Kidney (tissue), 14 donors: ENCODE data around the gene RAP1A. TPM values are rescaled to one million over a fixed set of nuclear protein-coding genes. Genes with fewer than 3 reads are reported as not detected.

ENCODE experiments used
- DNase-seq, 5 donors: peaks; one replicate each; pipeline ENCODE4 v3.0.0-alpha.2; 2013 to 2020
- FAIRE-seq: peaks from 2 replicates; lab custom pipeline; 2012; peaks lifted over from hg19 to GRCh38; lab: Jason Lieb, UNC
- H3K27ac ChIP-seq, 2 donors: one replicate each; pipeline ENCODE4 v1.7.0; 2013; ENCODE audit warnings: low read depth in 2 of 2, low read length in 2 of 2, inconsistent platforms in 1 of 2
- H3K27me3 ChIP-seq: one replicate; pipeline ENCODE4 v1.7.1; 2013; ENCODE audit warnings: low read length, inconsistent platforms; ENCODE audit not compliant: control insufficient read depth, insufficient read depth
- H3K36me3 ChIP-seq, 3 donors: one replicate each; pipeline versions ENCODE4 v1.7.0 to v1.7.1; 2013; ENCODE audit warnings: low read length in 3 of 3, control low read depth in 1 of 3, inconsistent platforms in 1 of 3; ENCODE audit not compliant: insufficient read depth in 3 of 3, control insufficient read depth in 2 of 3
- H3K4me1 ChIP-seq, 3 donors: one replicate each; pipeline versions ENCODE4 v1.7.0 to v1.7.1; 2013; ENCODE audit warnings: low read length in 3 of 3, inconsistent platforms in 1 of 3, low read depth in 1 of 3; ENCODE audit not compliant: control insufficient read depth in 2 of 3, insufficient read depth in 2 of 3
- H3K4me3 ChIP-seq, 3 donors: one replicate each; pipeline versions ENCODE4 v1.7.0 to v1.8.1; 2013; ENCODE audit warnings: low read length in 3 of 3, control low read depth in 1 of 3, inconsistent platforms in 1 of 3
- H3K9ac ChIP-seq, 3 donors: one replicate each; pipeline versions ENCODE4 v1.7.0 to v1.7.1; 2013; ENCODE audit warnings: low read length in 3 of 3, control low read depth in 1 of 3, inconsistent platforms in 1 of 3
- H3K9me3 ChIP-seq, 3 donors: one replicate each; pipeline versions ENCODE4 v1.7.0 to v1.7.1; 2013; ENCODE audit warnings: low read length in 3 of 3, control low read depth in 1 of 3, inconsistent platforms in 1 of 3; ENCODE audit not compliant: control insufficient read depth in 2 of 3, insufficient read depth in 1 of 3
- CTCF ChIP-seq: IDR thresholded peaks from 3 replicates; pipeline ENCODE4 v1.5.1; 2012; ENCODE audit warnings: mild to moderate bottlenecking, moderate library complexity, borderline replicate concordance; ENCODE audit not compliant: insufficient read depth; ENCODE audit errors: extremely low read depth
- intact Hi-C: fragments of 100-400 bp; cut with DNase I; formaldehyde crosslinking; loops from one replicate; pipeline ENCODE4 v1.11.1; 2022
- polyA plus RNA-seq: library from polyadenylated mRNA; stranded (reverse); fragments of 350-450 nt; fragmentation: Illumina TruSeq; extraction: RNeasy Lipid Tissue Mini Kit (QIAGEN cat#74804); gene quantifications from one replicate; pipeline ENCODE4 v1.2.3, GENCODE V29; 2014; ENCODE audit warnings: low read depth, low replicate concordance; ENCODE audit not compliant: insufficient read depth
- total RNA-seq: library from RNA; stranded (reverse); fragmentation: NEBNext Ultra II Directional; extraction: Animal tissue kit (Norgen Biotek cat#: 25700); gene quantifications from one replicate; pipeline ENCODE4 v1.2.1, GENCODE V29; 2021
- donor health status: control.
- donor health status: control.
- donor health status: control.
- donor health status: control.
- donor health status: control.
- donor health status: DM: yes; HTN: yes; CAD: no.
- donor health status: Normal renal cell carcinoma (clear cell type).

The RAP1A gene
- total and polyA plus RNA-seq, 2 donors from 2014 or later, result 55.8 to 91.3 TPM

GRCh38 chr1:111696330-111696729, 76.7 kb downstream of the RAP1A start:
- Histone ChIP-seq H3K9me3 (no peaks in the 10 kb centered on the region), H3K27me3 (no peaks in the 10 kb centered on the region), H3K36me3 (peaks cover 5 to 26% (median 14%) of the 10 kb centered on the region in 3 donors), H3K4me1 (no peaks in the 10 kb centered on the region), H3K4me3 (no peak overlapping the region), H3K9ac (no peak overlapping the region), H3K27ac (no peak overlapping the region)
- FAIRE-seq, result no peak
- intact Hi-C loops, result no loop called here
- no peak for TF ChIP-seq CTCF
- no peak for DNase-seq

GRCh38 chr1:111699268-111699667, 79.7 kb downstream of the RAP1A start:
- H3K27ac ChIP-seq, result no peak overlapping the region
- no peak for DNase-seq
- no peak overlapping the region for H3K9ac ChIP-seq
- no peaks in the 10 kb centered on the region for H3K9me3 ChIP-seq
- intact Hi-C loops, result no loop called here
- no peaks in the 10 kb centered on the region for H3K4me1 ChIP-seq
- FAIRE-seq, result no peak
- H3K27me3 ChIP-seq, result no peaks in the 10 kb centered on the region
- H3K4me3 ChIP-seq, result no peak overlapping the region
- TF ChIP-seq CTCF, result no peak
- H3K36me3 ChIP-seq, result peaks cover 5 to 32% (median 16%) of the 10 kb centered on the region in 3 donors

GRCh38 chr1:111702504-111703050, 83.0 kb downstream of the RAP1A start:
- Histone ChIP-seq H3K4me1 (no peaks in the 10 kb centered on the region), H3K27ac (no peak overlapping the region), H3K27me3 (no peaks in the 10 kb centered on the region), H3K4me3 (no peak overlapping the region), H3K9me3 (no peaks in the 10 kb centered on the region), H3K9ac (no peak overlapping the region), H3K36me3 (peaks cover 5 to 35% (median 16%) of the 10 kb centered on the region in 3 donors)
- FAIRE-seq (no peak), DNase-seq (no peak)
- intact Hi-C loops, result no loop called here
- no peak for TF ChIP-seq CTCF

- FAIRE-seq (no peak), DNase-seq (no peak)
- no peak for TF ChIP-seq CTCF
- Histone ChIP-seq H3K9ac (no peak overlapping the region), H3K27ac (no peak overlapping the region), H3K4me3 (no peak overlapping the region), H3K9me3 (no peaks in the 10 kb centered on the region), H3K36me3 (peaks cover 5 to 22% (median 12%) of the 10 kb centered on the region in 3 donors), H3K4me1 (no peaks in the 10 kb centered on the region), H3K27me3 (no peaks in the 10 kb centered on the region)
- intact Hi-C loops, result no loop called here
Observed at GRCh38 chr1:111704240-111704639, 84.7 kb downstream of the RAP1A start.
